Neural progenitor cell (in vitro differentiated cells): Measurements from ENCODE around the gene PSD2. TPM values are rescaled to one million over a fixed set of nuclear protein-coding genes. Genes with fewer than 3 reads are reported as not detected.

Experiments
- DNase-seq: peaks from one replicate; pipeline ENCODE4 v3.0.0-alpha.2; 2016; ENCODE audit warnings: low spot score
- H2AFZ ChIP-seq: fragments of 200-600 bp; sonication (generic); replicated peaks from 2 replicates; pipeline ENCODE4 v1.6.1; 2016; ENCODE audit warnings: antibody characterized with exemption
- H3F3A ChIP-seq: fragments of 200-600 bp; sonication (generic); 2 replicates; pipeline ENCODE4 v1.6.1; 2016; ENCODE audit warnings: antibody characterized with exemption, low read depth
- H3K27ac ChIP-seq: fragments of 200-600 bp; sonication (generic); 2 replicates; pipeline ENCODE4 v1.5.1; 2016; ENCODE audit warnings: mild to moderate bottlenecking
- H3K27me3 ChIP-seq: fragments of 200-600 bp; sonication (generic); 2 replicates; pipeline ENCODE4 v1.6.1; 2016; ENCODE audit warnings: mild to moderate bottlenecking, moderate library complexity
- H3K36me3 ChIP-seq: fragments of 200-600 bp; sonication (generic); 2 replicates; pipeline ENCODE4 v1.5.1; 2016
- H3K4me1 ChIP-seq: fragments of 200-600 bp; sonication (generic); 2 replicates; pipeline ENCODE4 v1.6.1; 2016; ENCODE audit warnings: mixed run types
- H3K4me2 ChIP-seq: fragments of 200-600 bp; sonication (generic); 2 replicates; pipeline ENCODE4 v1.6.1; 2016
- H3K4me3 ChIP-seq: fragments of 200-600 bp; sonication (generic); 2 replicates; pipeline ENCODE4 v1.5.1; 2016
- H3K79me2 ChIP-seq: fragments of 200-600 bp; sonication (generic); 2 replicates; pipeline ENCODE4 v1.6.1; 2016; ENCODE audit warnings: low read depth
- H3K9ac ChIP-seq: fragments of 200-600 bp; sonication (generic); 2 replicates; pipeline ENCODE4 v1.6.1; 2016
- H3K9me3 ChIP-seq: fragments of 200-600 bp; sonication (generic); 2 replicates; pipeline ENCODE4 v1.5.1; 2016; ENCODE audit warnings: low read depth
- H4K20me1 ChIP-seq: fragments of 200-600 bp; sonication (generic); 2 replicates; pipeline ENCODE4 v1.6.1; 2016; ENCODE audit warnings: low read depth
- H3K27ac Mint-ChIP-seq: 3 replicates; pipeline ENCODE4 v1.8.0; 2021; ENCODE audit warnings: mixed read lengths
- H3K27me3 Mint-ChIP-seq: 2 replicates; pipeline ENCODE4 v1.8.0; 2022; ENCODE audit warnings: low read depth, mild to moderate bottlenecking, inconsistent platforms, moderate library complexity, mixed read lengths; ENCODE audit not compliant: insufficient read depth
- H3K36me3 Mint-ChIP-seq: 3 replicates; pipeline ENCODE4 v1.8.0; 2021; ENCODE audit warnings: mixed read lengths
- H3K4me1 Mint-ChIP-seq: 3 replicates; pipeline ENCODE4 v1.8.0; 2021; ENCODE audit warnings: mixed read lengths
- H3K4me3 Mint-ChIP-seq: 3 replicates; pipeline ENCODE4 v1.8.0; 2021; ENCODE audit warnings: mild to moderate bottlenecking, moderate library complexity, mixed read lengths
- H3K9me3 Mint-ChIP-seq: 3 replicates; pipeline ENCODE4 v1.8.0; 2020; ENCODE audit warnings: mixed read lengths
- EZH2 ChIP-seq: fragments of 200-600 bp; sonication (generic); IDR thresholded peaks from 2 replicates; pipeline ENCODE4 v1.6.1; 2017; ENCODE audit warnings: antibody characterized with exemption, mild to moderate bottlenecking, moderate library complexity
- EZH2phosphoT487 ChIP-seq: fragments of 200-600 bp; sonication (generic); IDR thresholded peaks from 2 replicates; pipeline ENCODE4 v1.6.1; 2017; ENCODE audit warnings: antibody characterized with exemption
- total RNA-seq: library from RNA; depleted of rRNA; stranded (reverse); fragments of >200 nt; gene quantifications from 2 replicates; pipeline ENCODE4 v1.2.3, GENCODE V29; 2015; ENCODE audit warnings: low replicate concordance
- TF ChIP-seq, protein P1 (sequence below): fragments of 200-600 bp; sonication (generic); IDR thresholded peaks from 2 replicates; pipeline ENCODE4 v1.5.1; 2017; ENCODE audit warnings: antibody characterized with exemption, mild to moderate bottlenecking

The PSD2 gene
- total RNA-seq, 1 donor from 2014 or later, result 0.09 TPM

DNA sequence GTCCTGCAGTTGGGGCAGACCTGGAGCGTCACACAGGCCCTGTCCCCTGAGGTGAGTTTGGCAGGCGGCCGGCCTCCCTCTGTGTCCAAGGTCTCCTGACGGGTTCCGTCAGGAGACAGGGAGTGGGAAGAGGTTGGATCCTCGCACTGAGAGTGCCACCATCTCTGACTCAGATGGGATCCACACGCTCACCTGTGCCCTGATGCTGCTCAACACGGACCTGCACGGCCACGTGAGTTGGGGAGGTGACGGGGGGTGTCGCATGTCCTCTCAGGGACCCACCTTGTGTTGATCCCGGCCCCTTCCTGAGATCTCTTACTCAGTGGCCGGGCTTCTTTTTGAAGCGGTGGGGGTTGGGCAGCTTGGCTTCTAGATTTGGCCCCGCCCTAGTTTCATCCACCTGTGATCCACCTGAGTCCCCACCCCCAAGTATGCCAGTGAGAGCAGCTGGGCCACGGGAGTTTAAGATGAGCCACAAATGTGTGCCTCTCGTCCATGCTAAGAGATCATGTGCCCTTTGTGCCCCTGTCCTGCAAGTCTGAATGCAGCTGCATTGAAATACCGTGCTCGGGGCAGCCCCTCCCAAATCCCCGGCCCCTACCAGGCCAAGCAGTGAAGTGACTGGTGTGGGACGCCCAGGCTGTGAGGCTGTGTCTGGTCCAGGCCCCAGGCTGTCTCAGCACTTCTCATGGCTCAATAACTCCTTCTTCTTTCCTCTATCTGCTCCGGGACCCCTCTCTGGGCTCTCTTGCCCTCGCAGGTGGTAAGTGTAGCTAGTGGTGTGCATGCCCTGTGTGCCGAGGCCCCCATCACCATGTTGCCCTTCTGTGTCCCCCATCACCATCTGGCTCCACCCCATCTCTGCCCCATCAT, 27.2 kb downstream of the PSD2 start:
- Histone ChIP-seq H3K4me3 (no peak overlapping the region), H4K20me1 (no peaks in the 10 kb centered on the region), H3K4me2 (no peak overlapping the region), H3F3A (no peaks in the 10 kb centered on the region), H3K36me3 (no peaks in the 10 kb centered on the region), H3K27me3 (peaks cover 5% of the 10 kb centered on the region), H3K9me3 (no peaks in the 10 kb centered on the region), H3K4me1 (no peaks in the 10 kb centered on the region), H3K9ac (no peak overlapping the region), H3K27ac (no peak overlapping the region), H2AFZ (no peak overlapping the region), H3K79me2 (no peaks in the 10 kb centered on the region)
- Mint-ChIP-seq H3K27ac (no peak overlapping the region), H3K36me3 (no peaks in the 10 kb centered on the region), H3K4me1 (no peaks in the 10 kb centered on the region), H3K9me3 (peaks cover 9% of the 10 kb centered on the region), H3K27me3 (peaks cover 8% of the 10 kb centered on the region), H3K4me3 (no peak overlapping the region)
- DNase-seq, result no peak
- no peak for TF ChIP-seq EZH2phosphoT487
- TF ChIP-seq, protein P1, sequence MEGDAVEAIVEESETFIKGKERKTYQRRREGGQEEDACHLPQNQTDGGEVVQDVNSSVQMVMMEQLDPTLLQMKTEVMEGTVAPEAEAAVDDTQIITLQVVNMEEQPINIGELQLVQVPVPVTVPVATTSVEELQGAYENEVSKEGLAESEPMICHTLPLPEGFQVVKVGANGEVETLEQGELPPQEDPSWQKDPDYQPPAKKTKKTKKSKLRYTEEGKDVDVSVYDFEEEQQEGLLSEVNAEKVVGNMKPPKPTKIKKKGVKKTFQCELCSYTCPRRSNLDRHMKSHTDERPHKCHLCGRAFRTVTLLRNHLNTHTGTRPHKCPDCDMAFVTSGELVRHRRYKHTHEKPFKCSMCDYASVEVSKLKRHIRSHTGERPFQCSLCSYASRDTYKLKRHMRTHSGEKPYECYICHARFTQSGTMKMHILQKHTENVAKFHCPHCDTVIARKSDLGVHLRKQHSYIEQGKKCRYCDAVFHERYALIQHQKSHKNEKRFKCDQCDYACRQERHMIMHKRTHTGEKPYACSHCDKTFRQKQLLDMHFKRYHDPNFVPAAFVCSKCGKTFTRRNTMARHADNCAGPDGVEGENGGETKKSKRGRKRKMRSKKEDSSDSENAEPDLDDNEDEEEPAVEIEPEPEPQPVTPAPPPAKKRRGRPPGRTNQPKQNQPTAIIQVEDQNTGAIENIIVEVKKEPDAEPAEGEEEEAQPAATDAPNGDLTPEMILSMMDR, result no peak
- no peak for TF ChIP-seq EZH2

DNA sequence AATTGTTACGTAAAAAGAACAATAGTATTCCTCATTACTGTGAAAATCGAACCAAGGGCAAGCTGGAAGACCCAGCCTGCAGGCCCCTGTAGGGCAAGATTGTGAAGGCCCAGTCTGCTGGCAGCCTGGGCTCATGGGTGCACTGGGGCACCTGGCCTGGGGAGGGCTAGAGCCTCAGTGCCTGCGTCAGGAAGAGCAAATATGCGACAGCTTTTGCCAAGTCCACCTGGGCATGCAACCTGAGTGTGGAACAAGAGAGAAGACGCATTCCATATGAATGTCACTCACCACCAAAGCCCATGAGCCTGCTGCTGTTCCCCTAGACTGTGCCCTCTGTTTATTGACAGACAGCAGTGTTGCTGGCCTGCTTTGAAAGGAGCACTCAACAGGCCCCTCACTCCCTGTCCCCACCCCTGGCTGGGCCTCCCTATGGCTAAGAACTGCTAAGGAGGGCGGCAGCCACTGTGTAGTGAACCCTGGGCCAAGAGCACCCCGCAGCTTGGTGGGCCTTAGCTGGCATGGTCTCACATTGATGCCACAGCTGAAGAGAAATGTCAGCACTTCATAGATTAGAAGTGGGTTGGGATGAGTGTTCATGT, 28.2 kb downstream of the PSD2 start:
- H3K9me3 Mint-ChIP-seq, result peaks cover 6% of the 10 kb centered on the region
- Histone ChIP-seq H3K9me3 (no peaks in the 10 kb centered on the region), H3K27me3 (peaks cover 1% of the 10 kb centered on the region), H3K9ac (no peak overlapping the region), H3F3A (no peaks in the 10 kb centered on the region), H3K27ac (no peak overlapping the region), H3K36me3 (no peaks in the 10 kb centered on the region), H4K20me1 (no peaks in the 10 kb centered on the region), H3K4me1 (no peaks in the 10 kb centered on the region), H3K4me2 (no peak overlapping the region), H3K4me3 (no peak overlapping the region), H2AFZ (no peak overlapping the region), H3K79me2 (no peaks in the 10 kb centered on the region)
- no peaks in the 10 kb centered on the region for H3K36me3 Mint-ChIP-seq
- H3K27ac Mint-ChIP-seq, result no peak overlapping the region
- no peaks in the 10 kb centered on the region for H3K4me1 Mint-ChIP-seq
- H3K27me3 Mint-ChIP-seq, result peaks cover 5% of the 10 kb centered on the region
- H3K4me3 Mint-ChIP-seq, result no peak overlapping the region
- DNase-seq, result no peak
- TF ChIP-seq, protein P1, result no peak
- TF ChIP-seq EZH2, result no peak
- no peak for TF ChIP-seq EZH2phosphoT487

DNA sequence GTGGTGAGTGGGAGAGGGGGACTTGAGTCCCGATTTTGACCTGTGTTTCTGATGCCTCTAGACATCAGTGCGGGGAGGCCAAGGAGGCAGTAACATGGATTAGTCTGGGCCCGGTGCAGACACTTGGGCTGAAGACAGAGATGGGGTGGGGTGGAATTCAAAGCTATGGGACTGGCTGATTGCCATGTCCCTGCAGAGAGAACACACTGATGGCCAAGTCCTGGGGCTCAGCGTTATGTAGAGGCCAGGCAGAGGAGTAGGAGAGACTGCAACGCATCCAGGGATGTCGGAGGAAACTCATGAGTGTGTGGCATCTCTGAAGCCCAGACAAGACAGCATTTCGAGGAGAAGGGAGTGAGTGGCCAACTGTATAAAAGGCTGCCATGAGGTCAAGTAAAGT, 30.1 kb downstream of the PSD2 start:
- no peak overlapping the region for H2AFZ ChIP-seq
- no peaks in the 10 kb centered on the region for H3K36me3 ChIP-seq
- no peak overlapping the region for H3K4me3 ChIP-seq
- TF ChIP-seq EZH2 (no peak), EZH2phosphoT487 (no peak)
- TF ChIP-seq, protein P1, result no peak
- H3K79me2 ChIP-seq, result no peaks in the 10 kb centered on the region
- H3K27me3 Mint-ChIP-seq, result peaks cover 5% of the 10 kb centered on the region
- H3K27ac ChIP-seq, result no peak overlapping the region
- no peaks in the 10 kb centered on the region for H3K4me1 Mint-ChIP-seq
- no peaks in the 10 kb centered on the region for H3K36me3 Mint-ChIP-seq
- H3F3A ChIP-seq, result no peaks in the 10 kb centered on the region
- no peak overlapping the region for H3K4me2 ChIP-seq
- H4K20me1 ChIP-seq, result no peaks in the 10 kb centered on the region
- H3K4me3 Mint-ChIP-seq, result no peak overlapping the region
- H3K4me1 ChIP-seq, result no peaks in the 10 kb centered on the region
- H3K9me3 ChIP-seq, result no peaks in the 10 kb centered on the region
- H3K9ac ChIP-seq, result no peak overlapping the region
- DNase-seq, result no peak
- H3K27ac Mint-ChIP-seq, result peak overlapping the region; percentile 3
- H3K9me3 Mint-ChIP-seq, result peaks cover under 1% of the 10 kb centered on the region
- H3K27me3 ChIP-seq, result peaks cover 5% of the 10 kb centered on the region
